BLaER1 (cell line): ENCODE measurements around the gene CCND3.
A peak's percentile ranks its signal among the peaks of the same experiment; 100 is the strongest.

Source experiments
- H3K27ac ChIP-seq: shearing (Covaris generic); formaldehyde crosslinking; 2 replicates; pipeline ENCODE4 v1.8.1; 2022
- H3K27me3 ChIP-seq: shearing (Covaris generic); formaldehyde crosslinking; 2 replicates; pipeline ENCODE4 v1.8.1; 2022
- H3K36me3 ChIP-seq: shearing (Covaris generic); formaldehyde crosslinking; 2 replicates; pipeline ENCODE4 v1.8.1; 2022
- H3K4me1 ChIP-seq: shearing (Covaris generic); formaldehyde crosslinking; 2 replicates; pipeline ENCODE4 v1.8.1; 2022
- H3K4me2 ChIP-seq: shearing (Covaris generic); formaldehyde crosslinking; 2 replicates; pipeline ENCODE4 v1.8.1; 2022
- H3K4me3 ChIP-seq: shearing (Covaris generic); formaldehyde crosslinking; 2 replicates; pipeline ENCODE4 v1.8.1; 2022
- H3K9ac ChIP-seq: shearing (Covaris generic); formaldehyde crosslinking; 2 replicates; pipeline ENCODE4 v1.8.1; 2022
- H3K9me3 ChIP-seq: shearing (Covaris generic); formaldehyde crosslinking; 2 replicates; pipeline ENCODE4 v1.8.1; 2022
- H4K20me1 ChIP-seq: shearing (Covaris generic); formaldehyde crosslinking; 2 replicates; pipeline ENCODE4 v1.8.1; 2022
- Cebpa-rat ChIP-seq: shearing (Covaris generic); IDR thresholded peaks from 2 replicates; pipeline ENCODE4 v1.8.1; 2022

The CCND3 gene

DNA sequence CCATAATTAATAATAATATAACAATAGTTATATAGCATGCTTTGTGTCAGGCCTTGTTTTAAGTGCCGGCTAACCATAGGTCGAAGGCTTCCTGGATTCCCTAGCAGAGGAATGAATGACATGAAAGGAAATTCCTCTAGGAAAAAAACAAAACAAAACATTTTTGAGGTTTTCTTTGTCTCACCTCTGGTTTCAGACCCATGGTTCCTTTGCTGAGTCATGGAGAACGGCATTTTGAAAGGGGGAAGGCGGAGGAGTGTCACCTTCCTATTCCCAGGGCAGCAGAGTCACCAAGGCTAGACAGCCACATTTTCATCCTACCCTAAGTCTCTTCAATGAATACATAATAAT, 25.3 kb upstream of the CCND3 start:
- TF ChIP-seq Cebpa-rat, result no peak
- Histone ChIP-seq H3K4me1 (peaks cover 85% of the 10 kb centered on the region), H3K4me2 (peak overlapping the region; percentile 55), H3K36me3 (peaks cover 20% of the 10 kb centered on the region), H3K4me3 (no peak overlapping the region), H3K27ac (peak overlapping the region; percentile 97), H3K27me3 (no peaks in the 10 kb centered on the region), H3K9me3 (no peaks in the 10 kb centered on the region), H4K20me1 (no peaks in the 10 kb centered on the region), H3K9ac (no peak overlapping the region)

DNA sequence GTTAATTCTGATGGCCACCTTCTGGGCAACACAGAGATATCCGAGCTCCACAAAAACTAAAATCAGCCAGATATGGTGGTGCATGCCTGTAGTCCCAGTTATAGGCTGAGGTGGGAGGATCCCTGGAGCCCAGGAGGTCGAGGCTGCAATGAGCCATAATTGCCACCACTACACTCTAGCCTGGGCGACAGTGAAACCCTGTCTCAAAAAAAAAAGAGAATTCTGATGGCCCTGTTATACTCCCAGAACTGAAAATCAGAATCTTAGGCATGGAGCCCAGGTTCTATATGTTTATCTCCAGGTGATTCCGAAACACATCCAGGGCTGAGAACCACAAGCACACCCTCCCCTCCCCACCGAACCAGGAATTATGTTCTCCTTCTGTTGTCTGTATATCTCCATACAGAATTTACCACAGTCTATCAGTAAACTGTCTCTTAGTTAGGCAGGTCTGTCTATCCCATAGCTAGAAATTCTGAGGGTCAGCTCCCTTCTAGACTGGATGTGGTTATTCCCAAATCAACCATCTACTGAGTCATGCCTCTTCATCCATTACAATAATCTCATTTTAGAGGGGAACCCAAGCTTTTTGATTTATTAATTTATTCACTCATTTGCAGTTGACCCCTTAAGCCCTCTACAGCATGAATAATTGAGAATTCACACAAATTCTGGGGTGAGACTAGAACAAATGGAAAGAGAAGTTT, 24.8 kb upstream of the CCND3 start:
- no peaks in the 10 kb centered on the region for H3K9me3 ChIP-seq
- H3K4me1 ChIP-seq, result peaks cover 85% of the 10 kb centered on the region
- H3K36me3 ChIP-seq, result peaks cover 20% of the 10 kb centered on the region
- no peak overlapping the region for H3K9ac ChIP-seq
- H4K20me1 ChIP-seq, result no peaks in the 10 kb centered on the region
- H3K4me3 ChIP-seq, result no peak overlapping the region
- no peak for TF ChIP-seq Cebpa-rat
- peak overlapping the region; percentile 55; the same call in 1 of the 2 replicates for H3K4me2 ChIP-seq
- peak overlapping the region; percentile 97 for H3K27ac ChIP-seq
- H3K27me3 ChIP-seq, result no peaks in the 10 kb centered on the region

GRCh38 chr6:41965429-41966213, 24.0 kb upstream of the CCND3 start:
- no peak for TF ChIP-seq Cebpa-rat
- Histone ChIP-seq H3K4me2 (peak overlapping the region; percentile 11), H3K9ac (no peak overlapping the region; the same call in 1 of the 2 replicates), H3K36me3 (peaks cover 25% of the 10 kb centered on the region), H3K27me3 (no peaks in the 10 kb centered on the region), H3K9me3 (no peaks in the 10 kb centered on the region), H3K4me1 (peaks cover 84% of the 10 kb centered on the region), H3K27ac (peak overlapping the region; percentile 56), H4K20me1 (no peaks in the 10 kb centered on the region), H3K4me3 (no peak overlapping the region)

- H3K4me1 ChIP-seq, result peaks cover 78% of the 10 kb centered on the region
- no peak for TF ChIP-seq Cebpa-rat
- H3K9me3 ChIP-seq, result no peaks in the 10 kb centered on the region
- H3K27me3 ChIP-seq, result no peaks in the 10 kb centered on the region
- H4K20me1 ChIP-seq, result no peaks in the 10 kb centered on the region
- H3K36me3 ChIP-seq, result peaks cover 28% of the 10 kb centered on the region
- no peak overlapping the region for H3K9ac ChIP-seq
- H3K4me2 ChIP-seq, result peak overlapping the region; percentile 11; the same call in 1 of the 2 replicates
- H3K27ac ChIP-seq, result peak overlapping the region; percentile 56
- H3K4me3 ChIP-seq, result no peak overlapping the region
These were observed 22.7 kb upstream of the CCND3 start for GRCh38 chr6:41964201-41964887.

- no peak for TF ChIP-seq Cebpa-rat
- no peak overlapping the region for H3K9ac ChIP-seq
- H3K4me3 ChIP-seq, result no peak overlapping the region
- peaks cover 36% of the 10 kb centered on the region for H3K36me3 ChIP-seq
- peak overlapping the region; percentile 40; the same call in 1 of the 2 replicates for H3K27ac ChIP-seq
- no peaks in the 10 kb centered on the region for H3K9me3 ChIP-seq
- H3K4me1 ChIP-seq, result peaks cover 68% of the 10 kb centered on the region
- H4K20me1 ChIP-seq, result no peaks in the 10 kb centered on the region
- no peaks in the 10 kb centered on the region for H3K27me3 ChIP-seq
- H3K4me2 ChIP-seq, result no peak overlapping the region
These were observed 21.8 kb upstream of the CCND3 start for GRCh38 chr6:41963371-41963770.

GRCh38 chr6:41960028-41960427, 18.4 kb upstream of the CCND3 start:
- Histone ChIP-seq H3K4me2 (no peak overlapping the region), H3K4me3 (no peak overlapping the region), H3K27ac (no peak overlapping the region), H4K20me1 (no peaks in the 10 kb centered on the region), H3K9me3 (no peaks in the 10 kb centered on the region), H3K4me1 (peaks cover 35% of the 10 kb centered on the region), H3K36me3 (peaks cover 43% of the 10 kb centered on the region), H3K27me3 (no peaks in the 10 kb centered on the region), H3K9ac (no peak overlapping the region)
- TF ChIP-seq Cebpa-rat, result no peak

GRCh38 chr6:41958022-41958856, 16.6 kb upstream of the CCND3 start:
- no peak overlapping the region for H3K27ac ChIP-seq
- no peak overlapping the region for H3K4me2 ChIP-seq
- H3K9me3 ChIP-seq, result no peaks in the 10 kb centered on the region
- H3K9ac ChIP-seq, result no peak overlapping the region
- TF ChIP-seq Cebpa-rat, result no peak
- no peaks in the 10 kb centered on the region for H3K27me3 ChIP-seq
- H3K4me3 ChIP-seq, result no peak overlapping the region
- H4K20me1 ChIP-seq, result no peaks in the 10 kb centered on the region
- 0 out of 2 replicates have a peak, but pooled peaks cover 18% of the 10 kb centered on the region for H3K4me1 ChIP-seq
- H3K36me3 ChIP-seq, result peaks cover 54% of the 10 kb centered on the region

- H4K20me1 ChIP-seq, result no peaks in the 10 kb centered on the region; the same call in 1 of the 2 replicates
- H3K27me3 ChIP-seq, result no peaks in the 10 kb centered on the region
- no peak overlapping the region for H3K9ac ChIP-seq
- 0 out of 2 replicates have a peak overlapping the region, but pooled peaks have one; percentile 8 for H3K27ac ChIP-seq
- H3K4me2 ChIP-seq, result no peak overlapping the region
- H3K4me3 ChIP-seq, result no peak overlapping the region
- H3K36me3 ChIP-seq, result peaks cover 55% of the 10 kb centered on the region
- no peaks in the 10 kb centered on the region for H3K9me3 ChIP-seq
- H3K4me1 ChIP-seq, result 0 out of 2 replicates have a peak, but pooled peaks cover 18% of the 10 kb centered on the region
- no peak for TF ChIP-seq Cebpa-rat
These were observed 15.5 kb upstream of the CCND3 start for GRCh38 chr6:41957117-41957516.

DNA sequence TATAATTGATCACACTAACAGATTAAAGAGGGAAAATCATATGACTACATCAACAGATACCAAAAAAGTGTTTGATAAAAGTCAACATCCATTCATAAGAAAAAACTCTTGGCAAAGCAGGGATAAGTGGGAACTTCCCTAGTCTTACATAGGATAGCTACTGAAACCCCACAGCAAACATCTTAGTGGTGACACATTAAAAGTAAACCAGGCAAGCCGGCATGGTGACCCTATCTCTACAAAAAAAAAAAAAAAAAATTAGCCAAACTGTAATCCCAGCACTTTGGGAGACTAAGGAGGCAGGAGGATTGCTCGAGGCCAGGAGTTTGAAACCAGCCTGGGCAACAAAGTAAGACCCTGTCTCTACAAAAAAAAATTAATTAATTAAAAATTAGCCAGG, 13.8 kb upstream of the CCND3 start:
- Histone ChIP-seq H3K4me1 (0 out of 2 replicates have a peak, but pooled peaks cover 5% of the 10 kb centered on the region), H3K27ac (no peak overlapping the region), H3K4me2 (no peak overlapping the region), H3K4me3 (no peak overlapping the region), H3K36me3 (peaks cover 63% of the 10 kb centered on the region), H3K9me3 (no peaks in the 10 kb centered on the region), H3K9ac (no peak overlapping the region), H4K20me1 (no peaks in the 10 kb centered on the region; the same call in 1 of the 2 replicates), H3K27me3 (no peaks in the 10 kb centered on the region)
- TF ChIP-seq Cebpa-rat, result no peak
